OCI-LY3 (cell line): ENCODE data around the gene CABP4.

Experiments used
- EZH2phosphoT487 ChIP-seq: fragments of 200-600 bp; shearing (Covaris generic); IDR thresholded peaks from 2 replicates; pipeline ENCODE4 v1.6.1; 2018; ENCODE audit warnings: antibody characterized with exemption, mixed run types, low read depth
- TF ChIP-seq, protein P1 (sequence below): fragments of 200-600, 300-600 bp; sonication (generic); IDR thresholded peaks from 2 replicates; pipeline ENCODE4 v1.5.1; 2014; ENCODE audit warnings: antibody characterized with exemption, low read length, low read depth

DNA sequence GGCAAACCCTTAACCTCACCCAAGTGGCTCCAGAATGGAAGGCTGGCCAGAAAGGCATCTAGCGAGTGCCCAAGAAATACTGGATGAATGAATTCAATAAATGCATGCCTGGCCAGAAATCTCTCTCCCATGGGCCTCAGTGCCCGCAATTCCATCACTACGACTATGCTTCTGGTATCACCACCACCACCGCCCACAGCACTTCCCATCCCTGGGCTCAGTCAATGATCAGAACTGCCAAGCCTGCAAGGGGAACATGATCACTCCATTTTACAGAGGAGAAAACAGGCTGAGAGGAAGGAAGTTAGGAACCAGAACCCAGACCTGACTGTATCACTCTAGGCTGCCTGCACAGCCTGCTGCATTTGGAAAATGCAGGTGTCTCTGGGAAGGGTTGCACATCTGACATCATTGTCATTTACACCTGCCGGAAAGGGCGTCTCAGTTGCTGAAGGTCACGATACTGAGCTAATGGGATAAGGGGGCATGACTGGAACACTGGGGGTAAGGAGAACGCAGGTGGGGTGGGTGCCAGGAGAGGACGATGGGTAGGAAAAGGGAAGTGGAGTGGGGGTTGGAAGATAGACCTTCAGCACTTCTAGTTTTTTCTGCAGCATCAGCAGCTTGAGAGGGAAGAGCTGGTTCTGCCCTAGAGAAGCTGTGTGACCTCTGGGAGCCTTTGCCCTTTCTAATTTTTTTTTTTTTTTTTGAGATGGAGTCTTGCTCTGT lies 5.9 kb upstream of the CABP4 start:
- TF ChIP-seq, protein P1, sequence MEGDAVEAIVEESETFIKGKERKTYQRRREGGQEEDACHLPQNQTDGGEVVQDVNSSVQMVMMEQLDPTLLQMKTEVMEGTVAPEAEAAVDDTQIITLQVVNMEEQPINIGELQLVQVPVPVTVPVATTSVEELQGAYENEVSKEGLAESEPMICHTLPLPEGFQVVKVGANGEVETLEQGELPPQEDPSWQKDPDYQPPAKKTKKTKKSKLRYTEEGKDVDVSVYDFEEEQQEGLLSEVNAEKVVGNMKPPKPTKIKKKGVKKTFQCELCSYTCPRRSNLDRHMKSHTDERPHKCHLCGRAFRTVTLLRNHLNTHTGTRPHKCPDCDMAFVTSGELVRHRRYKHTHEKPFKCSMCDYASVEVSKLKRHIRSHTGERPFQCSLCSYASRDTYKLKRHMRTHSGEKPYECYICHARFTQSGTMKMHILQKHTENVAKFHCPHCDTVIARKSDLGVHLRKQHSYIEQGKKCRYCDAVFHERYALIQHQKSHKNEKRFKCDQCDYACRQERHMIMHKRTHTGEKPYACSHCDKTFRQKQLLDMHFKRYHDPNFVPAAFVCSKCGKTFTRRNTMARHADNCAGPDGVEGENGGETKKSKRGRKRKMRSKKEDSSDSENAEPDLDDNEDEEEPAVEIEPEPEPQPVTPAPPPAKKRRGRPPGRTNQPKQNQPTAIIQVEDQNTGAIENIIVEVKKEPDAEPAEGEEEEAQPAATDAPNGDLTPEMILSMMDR, result no peak
- no peak for TF ChIP-seq EZH2phosphoT487
